ENCODE data around the gene KAZN. TPM values are rescaled to one million over a fixed set of nuclear protein-coding genes. Genes with fewer than 3 reads are reported as not detected.

The KAZN gene
- polyA plus RNA-seq, 2 of the 4 experiments (the other 2 are of a cell fraction): 1.3 to 1.9 TPM

DNA sequence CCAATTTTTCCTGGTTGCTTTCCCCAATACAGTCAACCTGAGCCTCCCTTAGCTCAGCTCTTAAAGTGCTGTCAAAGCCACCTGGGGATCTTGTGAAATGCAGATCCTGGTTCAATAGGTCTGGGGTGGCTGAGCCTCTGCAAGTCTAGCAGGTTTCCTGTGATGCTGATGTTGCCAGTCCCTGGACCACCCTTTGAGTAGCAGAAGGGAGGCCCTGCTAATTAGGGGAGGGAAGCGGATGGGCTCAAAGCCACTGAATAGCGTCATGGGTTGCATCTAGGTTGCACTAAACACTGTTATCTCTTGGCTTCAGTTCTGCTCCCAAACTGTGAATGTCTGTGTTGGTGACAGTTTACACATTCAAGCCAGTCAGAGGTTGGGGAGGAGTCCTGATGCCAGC, 127.2 kb downstream of the KAZN start:
- H3K4me2 ChIP-seq: no peak overlapping the region
- FAIRE-seq (no peak), ATAC-seq (no peak), DNase-seq (ENCODE audit: low read depth in 1 of 2, low spot score in 1 of 2) (no peak)
- CTCF ChIA-PET: no interaction called here
- 0% methylated on average over 1 of the region's 2 CpGs for WGBS (ENCODE audit: missing lambda C conversion rate)
- no peak overlapping the region for H3K27ac ChIP-seq
- H3K4me1 ChIP-seq: no peaks in the 10 kb centered on the region
- no peak for TF ChIP-seq EHF (CRISPR knock-in tag; IDR thresholded peaks at IDR 0.05)
- TF ChIP-seq, protein P1, sequence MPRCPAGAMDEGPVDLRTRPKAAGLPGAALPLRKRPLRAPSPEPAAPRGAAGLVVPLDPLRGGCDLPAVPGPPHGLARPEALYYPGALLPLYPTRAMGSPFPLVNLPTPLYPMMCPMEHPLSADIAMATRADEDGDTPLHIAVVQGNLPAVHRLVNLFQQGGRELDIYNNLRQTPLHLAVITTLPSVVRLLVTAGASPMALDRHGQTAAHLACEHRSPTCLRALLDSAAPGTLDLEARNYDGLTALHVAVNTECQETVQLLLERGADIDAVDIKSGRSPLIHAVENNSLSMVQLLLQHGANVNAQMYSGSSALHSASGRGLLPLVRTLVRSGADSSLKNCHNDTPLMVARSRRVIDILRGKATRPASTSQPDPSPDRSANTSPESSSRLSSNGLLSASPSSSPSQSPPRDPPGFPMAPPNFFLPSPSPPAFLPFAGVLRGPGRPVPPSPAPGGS (IDR thresholded peaks at IDR 0.05): no peak
- TF ChIP-seq, protein P2, sequence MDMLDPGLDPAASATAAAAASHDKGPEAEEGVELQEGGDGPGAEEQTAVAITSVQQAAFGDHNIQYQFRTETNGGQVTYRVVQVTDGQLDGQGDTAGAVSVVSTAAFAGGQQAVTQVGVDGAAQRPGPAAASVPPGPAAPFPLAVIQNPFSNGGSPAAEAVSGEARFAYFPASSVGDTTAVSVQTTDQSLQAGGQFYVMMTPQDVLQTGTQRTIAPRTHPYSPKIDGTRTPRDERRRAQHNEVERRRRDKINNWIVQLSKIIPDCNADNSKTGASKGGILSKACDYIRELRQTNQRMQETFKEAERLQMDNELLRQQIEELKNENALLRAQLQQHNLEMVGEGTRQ (IDR thresholded peaks at IDR 0.05): no peak
- no peak for TF ChIP-seq FOSB (CRISPR knock-in tag; IDR thresholded peaks at IDR 0.05)
- no peak for TF ChIP-seq CEBPB (IDR thresholded peaks at IDR 0.05)
- no peak for TF ChIP-seq MAZ (IDR thresholded peaks at IDR 0.05; ENCODE audit: borderline replicate concordance, low read depth, low read length)
- TF ChIP-seq, protein P3, sequence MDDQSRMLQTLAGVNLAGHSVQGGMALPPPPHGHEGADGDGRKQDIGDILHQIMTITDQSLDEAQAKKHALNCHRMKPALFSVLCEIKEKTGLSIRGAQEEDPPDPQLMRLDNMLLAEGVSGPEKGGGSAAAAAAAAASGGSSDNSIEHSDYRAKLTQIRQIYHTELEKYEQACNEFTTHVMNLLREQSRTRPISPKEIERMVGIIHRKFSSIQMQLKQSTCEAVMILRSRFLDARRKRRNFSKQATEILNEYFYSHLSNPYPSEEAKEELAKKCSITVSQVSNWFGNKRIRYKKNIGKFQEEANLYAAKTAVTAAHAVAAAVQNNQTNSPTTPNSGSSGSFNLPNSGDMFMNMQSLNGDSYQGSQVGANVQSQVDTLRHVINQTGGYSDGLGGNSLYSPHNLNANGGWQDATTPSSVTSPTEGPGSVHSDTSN (IDR thresholded peaks at IDR 0.05): no peak
- no peak for TF ChIP-seq JUN (IDR thresholded peaks at IDR 0.05)
- no peak for TF ChIP-seq HOXB5 (CRISPR knock-in tag; IDR thresholded peaks at IDR 0.05)
- TF ChIP-seq HOXA7 (CRISPR knock-in tag; IDR thresholded peaks at IDR 0.05): no peak
- no peak for TF ChIP-seq NPAS2 (CRISPR knock-in tag; IDR thresholded peaks at IDR 0.05; ENCODE audit: borderline replicate concordance)
- no peak for TF ChIP-seq BHLHE40 (IDR thresholded peaks at IDR 0.05; ENCODE audit: low read depth, low read length)
- TF ChIP-seq NR3C1 (IDR thresholded peaks at IDR 0.05): no peak
- no peak for TF ChIP-seq TFCP2L1 (CRISPR knock-in tag; IDR thresholded peaks at IDR 0.05)
- no peak for TF ChIP-seq CBX2 (IDR thresholded peaks at IDR 0.05; ENCODE audit: borderline replicate concordance, low read depth)
- TF ChIP-seq JUNB (IDR thresholded peaks at IDR 0.05): no peak
- TF ChIP-seq RCOR1 (IDR thresholded peaks at IDR 0.05; ENCODE audit: low read depth, low read length): no peak
- TF ChIP-seq, protein P4, sequence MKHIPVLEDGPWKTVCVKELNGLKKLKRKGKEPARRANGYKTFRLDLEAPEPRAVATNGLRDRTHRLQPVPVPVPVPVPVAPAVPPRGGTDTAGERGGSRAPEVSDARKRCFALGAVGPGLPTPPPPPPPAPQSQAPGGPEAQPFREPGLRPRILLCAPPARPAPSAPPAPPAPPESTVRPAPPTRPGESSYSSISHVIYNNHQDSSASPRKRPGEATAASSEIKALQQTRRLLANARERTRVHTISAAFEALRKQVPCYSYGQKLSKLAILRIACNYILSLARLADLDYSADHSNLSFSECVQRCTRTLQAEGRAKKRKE (CRISPR knock-in tag; IDR thresholded peaks at IDR 0.05; ENCODE audit: low read depth): no peak
- TF ChIP-seq, protein P5, sequence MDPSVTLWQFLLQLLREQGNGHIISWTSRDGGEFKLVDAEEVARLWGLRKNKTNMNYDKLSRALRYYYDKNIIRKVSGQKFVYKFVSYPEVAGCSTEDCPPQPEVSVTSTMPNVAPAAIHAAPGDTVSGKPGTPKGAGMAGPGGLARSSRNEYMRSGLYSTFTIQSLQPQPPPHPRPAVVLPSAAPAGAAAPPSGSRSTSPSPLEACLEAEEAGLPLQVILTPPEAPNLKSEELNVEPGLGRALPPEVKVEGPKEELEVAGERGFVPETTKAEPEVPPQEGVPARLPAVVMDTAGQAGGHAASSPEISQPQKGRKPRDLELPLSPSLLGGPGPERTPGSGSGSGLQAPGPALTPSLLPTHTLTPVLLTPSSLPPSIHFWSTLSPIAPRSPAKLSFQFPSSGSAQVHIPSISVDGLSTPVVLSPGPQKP (IDR thresholded peaks at IDR 0.05; ENCODE audit: low read depth, low read length): no peak
- H3K4me3 ChIP-seq: no peak overlapping the region
- no peaks in the 10 kb centered on the region for H3K9me3 ChIP-seq
- POLR2A ChIA-PET: no interaction called here

DNA sequence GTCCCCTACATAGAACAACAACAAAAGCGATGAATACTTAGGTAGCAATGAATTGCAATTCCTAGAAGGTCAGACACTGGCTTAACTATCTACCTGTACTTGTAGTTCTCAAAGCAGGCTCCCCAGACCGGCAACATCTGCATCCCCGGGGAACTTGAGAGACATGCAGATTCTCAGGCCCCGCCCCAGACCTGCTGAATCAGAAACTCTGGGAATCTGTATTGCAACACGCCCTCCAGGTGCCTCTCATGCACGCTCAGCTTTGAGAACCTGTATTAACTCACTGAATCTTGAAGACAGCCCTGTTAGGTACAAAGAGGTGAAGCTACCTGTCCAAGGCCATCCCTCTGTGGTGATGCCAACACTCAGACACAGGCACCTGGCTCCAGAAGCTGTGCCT, 128.1 kb downstream of the KAZN start:
- H3K4me3 ChIP-seq: no peak overlapping the region
- DNase-seq (ENCODE audit: low read depth in 1 of 2, low spot score in 1 of 2) (no peak), FAIRE-seq (no peak), ATAC-seq (no peak)
- ChIA-PET CTCF (no interaction called here), POLR2A (no interaction called here)
- no peaks in the 10 kb centered on the region for H3K4me1 ChIP-seq
- 50% methylated on average over 4 of the region's 6 CpGs for WGBS (ENCODE audit: missing lambda C conversion rate)
- no peaks in the 10 kb centered on the region for H3K9me3 ChIP-seq
- no peak for TF ChIP-seq JUN (IDR thresholded peaks at IDR 0.05)
- no peak for TF ChIP-seq JUNB (IDR thresholded peaks at IDR 0.05)
- TF ChIP-seq, protein P6, sequence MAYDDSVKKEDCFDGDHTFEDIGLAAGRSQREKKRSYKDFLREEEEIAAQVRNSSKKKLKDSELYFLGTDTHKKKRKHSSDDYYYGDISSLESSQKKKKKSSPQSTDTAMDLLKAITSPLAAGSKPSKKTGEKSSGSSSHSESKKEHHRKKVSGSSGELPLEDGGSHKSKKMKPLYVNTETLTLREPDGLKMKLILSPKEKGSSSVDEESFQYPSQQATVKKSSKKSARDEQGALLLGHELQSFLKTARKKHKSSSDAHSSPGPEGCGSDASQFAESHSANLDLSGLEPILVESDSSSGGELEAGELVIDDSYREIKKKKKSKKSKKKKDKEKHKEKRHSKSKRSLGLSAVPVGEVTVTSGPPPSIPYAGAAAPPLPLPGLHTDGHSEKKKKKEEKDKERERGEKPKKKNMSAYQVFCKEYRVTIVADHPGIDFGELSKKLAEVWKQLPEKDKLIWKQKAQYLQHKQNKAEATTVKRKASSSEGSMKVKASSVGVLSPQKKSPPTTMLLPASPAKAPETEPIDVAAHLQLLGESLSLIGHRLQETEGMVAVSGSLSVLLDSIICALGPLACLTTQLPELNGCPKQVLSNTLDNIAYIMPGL (CRISPR knock-in tag; IDR thresholded peaks at IDR 0.05; ENCODE audit: borderline replicate concordance): no peak
- no peak for TF ChIP-seq RARB (CRISPR knock-in tag; IDR thresholded peaks at IDR 0.05)
- no peak for TF ChIP-seq FOXS1 (CRISPR knock-in tag; IDR thresholded peaks at IDR 0.05)
- TF ChIP-seq, protein P5 (IDR thresholded peaks at IDR 0.05; ENCODE audit: low read depth, low read length): no peak
- TF ChIP-seq FOSL2 (IDR thresholded peaks at IDR 0.05): no peak
- no peak for TF ChIP-seq FOSL2 (CRISPR knock-in tag; IDR thresholded peaks at IDR 0.05)
- TF ChIP-seq NR3C1 (IDR thresholded peaks at IDR 0.05): no peak
- H3K27ac ChIP-seq: no peak overlapping the region
- H3K4me2 ChIP-seq: no peak overlapping the region

All from A549 (cell line).